Activated T-helper 1 cell treated with anti-CD3 and anti-CD28 coated beads, Interleukin-12 subunit alpha, Interleukin-12 subunit beta, Interleukin-2, Interleukin-4 antibody, amounts not matched to agents 30 ng/mL and 10 ng/mL and 1 ng/mL, durations not matched to agents 14 hours and 24 hours and 36 hours (primary cell): ENCODE data around the gene TRIAP1. TPM values are rescaled to one million over a fixed set of nuclear protein-coding genes. Genes with fewer than 3 reads are reported as not detected.
"Not testable (repeated sequence)": the region's sequence is repeated elsewhere in the genome, so short reads cannot be mapped to it uniquely, and the experiment has no call there.

Experiments
- DNase-seq: peaks from one replicate; pipeline ENCODE4 v3.0.0; 2021; ENCODE audit warnings: low spot score
- H3K27ac Mint-ChIP-seq: one replicate; pipeline ENCODE4 v1.8.0; 2021; ENCODE audit warnings: mild to moderate bottlenecking, mixed read lengths
- H3K27me3 Mint-ChIP-seq: one replicate; pipeline ENCODE4 v1.8.0; 2022; ENCODE audit warnings: mild to moderate bottlenecking, moderate library complexity, mixed read lengths; ENCODE audit not compliant: insufficient read depth
- H3K36me3 Mint-ChIP-seq: one replicate; pipeline ENCODE4 v1.8.0; 2021; ENCODE audit warnings: low read depth, mixed read lengths
- H3K4me1 Mint-ChIP-seq: one replicate; pipeline ENCODE4 v1.8.0; 2021; ENCODE audit warnings: low read depth, mixed read lengths
- H3K4me3 Mint-ChIP-seq: one replicate; pipeline ENCODE4 v1.8.0; 2021; ENCODE audit warnings: mild to moderate bottlenecking, moderate library complexity, mixed read lengths
- H3K9me3 Mint-ChIP-seq: one replicate; pipeline ENCODE4 v1.8.0; 2021; ENCODE audit warnings: mixed read lengths
- intact Hi-C: fragments of 100-400 bp; cut with micrococcal nuclease; formaldehyde crosslinking; loops from one replicate; pipeline ENCODE4 v1.15.1; 2024
- total RNA-seq: library from RNA; stranded (reverse); gene quantifications from 2 replicates; pipeline ENCODE4 v1.2.3, GENCODE V29; 2022

The TRIAP1 gene
- 50.7 and 55.7 TPM in 2 replicates for total RNA-seq

- Mint-ChIP-seq H3K27me3 (no peaks in the 10 kb centered on the region), H3K27ac (peak within 1 kb of the TSS; percentile 99), H3K4me3 (peak within 1 kb of the TSS; percentile 97), H3K9me3 (no peaks in the 10 kb centered on the region), H3K4me1 (peaks cover 24% of the 10 kb centered on the region), H3K36me3 (peaks cover 38% of the 10 kb centered on the region)
- peak; percentile 87 for DNase-seq
- intact Hi-C loops, result loop anchor here (1.0 to 2.0 kb wide), 3 partner anchors 8 to 51 kb away; partner anchors contain the start of genes COX6A1 and DYNLL1
Observed at GRCh38 chr12:120445911-120446843, at the start of gene TRIAP1, which contains the start of gene GATC. Gene TRIAP1 (minus strand): TSS chr12:120446384. CDS start chr12:120446372, 12 bp downstream. Gene GATC (plus strand): TSS chr12:120446444. CDS start chr12:120446481, 37 bp downstream.

DNA sequence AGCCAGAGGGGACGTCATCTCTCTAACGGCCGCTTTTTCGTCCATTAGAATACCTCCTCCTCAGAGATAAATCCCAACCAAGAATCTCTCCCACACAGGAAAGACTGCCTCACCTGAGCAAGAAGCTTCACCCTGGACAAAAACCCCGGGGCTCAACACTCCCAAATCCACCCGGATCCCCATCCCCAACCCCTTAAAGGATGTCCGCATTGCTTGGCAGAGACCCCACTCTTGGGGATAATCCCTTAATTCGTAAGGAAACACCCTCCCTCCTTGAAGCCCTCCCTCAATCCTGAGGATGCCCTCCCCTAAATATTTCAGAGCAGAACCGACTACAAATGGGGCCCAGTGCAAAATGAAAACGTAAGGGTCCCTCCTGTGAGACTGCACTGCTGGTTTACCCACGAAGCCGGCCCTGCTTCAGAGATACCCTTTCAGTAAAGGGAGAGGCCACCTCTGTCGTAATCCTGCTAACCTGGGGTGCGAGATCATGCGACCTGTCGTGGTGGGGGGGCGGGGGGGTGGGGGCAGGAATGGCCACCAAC lies 49.1 kb upstream of the TRIAP1 start:
- peaks cover 26% of the 10 kb centered on the region for H3K36me3 Mint-ChIP-seq
- peaks cover 36% of the 10 kb centered on the region for H3K4me1 Mint-ChIP-seq
- H3K27me3 Mint-ChIP-seq, result no peaks in the 10 kb centered on the region
- peak; percentile 1 for DNase-seq
- no peaks in the 10 kb centered on the region for H3K9me3 Mint-ChIP-seq
- intact Hi-C loops, result loop anchor here (1.0 to 5.0 kb wide), 4 partner anchors 26 to 203 kb away; partner anchors contain the start of genes POP5, RNU4-1, RNU4-2 and SRSF9
- H3K27ac Mint-ChIP-seq, result peak overlapping the region; percentile 83
- peak overlapping the region; percentile 99 for H3K4me3 Mint-ChIP-seq

DNA sequence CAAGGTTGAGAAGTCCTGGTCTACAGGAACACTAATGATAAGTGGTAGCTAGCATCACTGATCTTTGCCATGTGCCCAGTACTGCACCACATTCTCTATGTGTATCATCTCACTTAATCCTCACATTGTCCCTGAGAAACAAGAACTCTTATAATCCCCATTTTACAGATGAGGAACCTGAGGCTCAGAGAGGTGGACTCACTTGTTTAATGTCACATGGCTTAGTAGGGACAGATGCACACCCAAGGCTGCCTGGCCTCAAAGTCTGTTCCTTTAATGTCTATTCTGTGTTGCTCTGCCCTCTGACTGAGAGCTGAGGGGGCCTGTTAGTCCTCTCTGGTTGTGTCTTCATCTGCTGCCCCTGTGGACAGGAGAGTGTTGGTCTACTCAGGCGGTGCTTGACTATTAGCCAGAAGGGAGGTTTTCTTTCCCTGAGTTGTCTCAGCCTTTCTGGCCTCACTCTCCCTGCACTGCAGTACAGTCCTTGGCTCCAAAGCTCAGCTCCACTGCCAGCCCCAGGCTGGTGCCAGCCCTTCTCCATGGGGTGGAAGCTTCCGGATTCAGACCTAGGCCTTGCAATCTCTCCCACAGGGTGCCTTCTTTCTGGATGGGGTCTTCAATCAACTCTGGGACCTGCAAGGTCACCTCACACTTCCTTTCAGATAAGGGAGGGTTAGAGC lies 44.8 kb upstream of the TRIAP1 start:
- Mint-ChIP-seq H3K27ac (no peak overlapping the region), H3K36me3 (peaks cover 1% of the 10 kb centered on the region), H3K4me3 (no peak overlapping the region), H3K4me1 (peaks cover 14% of the 10 kb centered on the region), H3K9me3 (no peaks in the 10 kb centered on the region), H3K27me3 (no peaks in the 10 kb centered on the region)
- no peak for DNase-seq
- intact Hi-C loops, result no loop called here

DNA sequence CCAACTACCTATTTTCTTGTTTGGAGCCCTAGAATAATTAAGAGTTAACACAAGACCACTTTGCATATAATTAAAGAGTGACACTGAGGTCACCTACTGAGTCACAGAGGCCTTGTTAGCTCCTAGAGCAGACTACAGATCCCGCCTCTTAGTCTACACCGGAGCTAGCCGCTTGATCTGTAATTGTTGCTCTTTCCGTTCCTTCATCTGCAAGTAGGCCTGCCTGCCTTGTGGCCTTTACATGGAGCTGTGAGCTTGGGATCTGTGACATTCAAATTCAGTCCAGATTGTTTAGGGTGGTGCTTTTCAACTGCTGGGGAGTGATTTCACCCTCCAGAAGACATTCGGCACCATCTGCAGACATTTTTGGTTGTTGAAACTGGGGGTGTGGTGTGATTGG lies 44.1 kb upstream of the TRIAP1 start:
- Mint-ChIP-seq H3K4me3 (no peak overlapping the region), H3K36me3 (peaks cover 1% of the 10 kb centered on the region), H3K9me3 (no peaks in the 10 kb centered on the region), H3K4me1 (peaks cover 12% of the 10 kb centered on the region), H3K27ac (no peak overlapping the region), H3K27me3 (no peaks in the 10 kb centered on the region)
- no peak for DNase-seq
- intact Hi-C loops, result no loop called here

GRCh38 chr12:120489018-120489417 lies 42.8 kb upstream of the TRIAP1 start:
- Mint-ChIP-seq H3K36me3 (peaks cover 1% of the 10 kb centered on the region), H3K9me3 (no peaks in the 10 kb centered on the region), H3K27ac (no peak overlapping the region), H3K27me3 (no peaks in the 10 kb centered on the region), H3K4me1 (peaks cover 4% of the 10 kb centered on the region), H3K4me3 (no peak overlapping the region)
- DNase-seq, result no peak
- intact Hi-C loops, result no loop called here

GRCh38 chr12:120488057-120488640 lies 42.0 kb upstream of the TRIAP1 start:
- Mint-ChIP-seq H3K4me3 (no peak overlapping the region), H3K27ac (no peak overlapping the region), H3K27me3 (no peaks in the 10 kb centered on the region), H3K4me1 (peaks cover 4% of the 10 kb centered on the region), H3K9me3 (no peaks in the 10 kb centered on the region), H3K36me3 (peaks cover 3% of the 10 kb centered on the region)
- no peak for DNase-seq
- intact Hi-C loops, result no loop called here

GRCh38 chr12:120487552-120487951 lies 41.4 kb upstream of the TRIAP1 start:
- H3K27ac Mint-ChIP-seq, H3K9me3 Mint-ChIP-seq, DNase-seq, intact Hi-C loops, H3K36me3 Mint-ChIP-seq, H3K27me3 Mint-ChIP-seq, H3K4me3 Mint-ChIP-seq, H3K4me1 Mint-ChIP-seq: not testable (repeated sequence)

DNA sequence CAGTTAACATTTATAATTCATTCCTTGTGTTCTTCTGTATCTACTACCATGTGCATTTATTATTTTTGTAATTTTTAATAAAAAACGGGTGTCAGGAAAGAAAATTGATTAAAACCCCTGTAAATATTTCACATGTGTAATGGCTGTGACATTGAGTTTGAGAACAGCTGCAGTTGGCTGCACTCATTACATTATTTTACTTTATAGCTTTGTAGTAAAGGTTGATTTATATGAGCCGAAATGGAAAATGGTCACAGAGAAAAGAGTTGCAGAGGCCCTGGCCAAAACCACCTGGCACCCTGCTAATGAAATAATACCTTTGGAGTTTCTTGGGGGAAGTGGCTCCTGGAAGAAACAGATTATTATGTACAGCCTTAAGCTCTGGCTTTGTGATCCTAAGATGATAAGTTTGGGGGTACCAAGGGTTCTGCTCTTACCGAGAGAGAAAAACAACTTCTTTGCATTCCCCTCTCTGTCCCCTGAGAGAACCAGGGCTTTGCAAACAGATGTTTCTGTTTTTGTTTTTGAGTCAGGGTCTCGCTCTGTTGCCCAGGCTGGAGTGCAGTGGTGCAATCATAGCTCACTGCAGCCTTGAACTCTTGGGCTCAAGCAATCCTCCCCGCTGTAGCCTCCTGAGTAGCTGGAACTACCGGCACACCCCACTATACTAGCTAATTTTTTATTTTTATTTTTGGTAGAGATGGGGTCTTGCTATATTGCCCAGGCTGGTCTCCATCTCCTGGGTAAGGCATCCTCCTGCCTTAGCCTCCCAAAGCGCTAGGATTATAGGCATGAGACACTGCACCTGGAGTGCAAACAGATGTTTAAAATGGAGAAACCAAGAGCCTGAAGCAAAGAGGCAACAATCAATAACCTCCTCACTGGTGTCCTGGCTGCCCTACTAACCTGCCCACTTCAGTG lies 40.0 kb upstream of the TRIAP1 start:
- no peaks in the 10 kb centered on the region for H3K27me3 Mint-ChIP-seq
- intact Hi-C loops, result no loop called here
- no peak overlapping the region for H3K27ac Mint-ChIP-seq
- peaks cover 4% of the 10 kb centered on the region for H3K4me1 Mint-ChIP-seq
- no peak for DNase-seq
- no peaks in the 10 kb centered on the region for H3K9me3 Mint-ChIP-seq
- H3K36me3 Mint-ChIP-seq, result peaks cover 6% of the 10 kb centered on the region
- H3K4me3 Mint-ChIP-seq, result no peak overlapping the region

DNA sequence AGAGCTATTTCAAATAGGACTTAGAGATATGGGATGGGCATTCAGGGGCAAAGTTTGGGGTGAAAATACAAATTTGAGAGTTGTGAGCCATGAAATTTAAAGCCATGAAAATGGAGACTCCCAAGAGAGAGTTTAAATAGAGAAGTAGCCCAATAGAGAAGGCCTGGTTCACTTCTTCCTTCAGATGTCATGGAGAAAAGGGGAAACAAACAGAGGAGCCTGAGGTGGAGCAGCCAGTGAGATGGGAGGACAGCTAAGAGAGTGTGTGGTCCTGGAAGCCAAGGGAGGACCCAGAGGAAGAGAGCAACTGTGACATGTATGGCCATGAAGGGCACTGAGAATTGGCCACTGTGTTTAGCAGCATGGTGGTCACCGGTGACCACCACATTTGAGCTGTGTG lies 37.4 kb upstream of the TRIAP1 start:
- Mint-ChIP-seq H3K27ac (no peak overlapping the region), H3K4me3 (no peak overlapping the region), H3K36me3 (peaks cover 6% of the 10 kb centered on the region), H3K27me3 (no peaks in the 10 kb centered on the region), H3K4me1 (no peaks in the 10 kb centered on the region), H3K9me3 (no peaks in the 10 kb centered on the region)
- intact Hi-C loops, result no loop called here
- DNase-seq, result no peak

GRCh38 chr12:120481022-120481767 lies 35.0 kb upstream of the TRIAP1 start:
- intact Hi-C loops, result no loop called here
- H3K36me3 Mint-ChIP-seq, result peaks cover 4% of the 10 kb centered on the region
- H3K27ac Mint-ChIP-seq, result no peak overlapping the region
- H3K27me3 Mint-ChIP-seq, result no peaks in the 10 kb centered on the region
- H3K4me3 Mint-ChIP-seq, result no peak overlapping the region
- H3K9me3 Mint-ChIP-seq, result no peaks in the 10 kb centered on the region
- H3K4me1 Mint-ChIP-seq, result no peaks in the 10 kb centered on the region
- DNase-seq, result no peak

DNA sequence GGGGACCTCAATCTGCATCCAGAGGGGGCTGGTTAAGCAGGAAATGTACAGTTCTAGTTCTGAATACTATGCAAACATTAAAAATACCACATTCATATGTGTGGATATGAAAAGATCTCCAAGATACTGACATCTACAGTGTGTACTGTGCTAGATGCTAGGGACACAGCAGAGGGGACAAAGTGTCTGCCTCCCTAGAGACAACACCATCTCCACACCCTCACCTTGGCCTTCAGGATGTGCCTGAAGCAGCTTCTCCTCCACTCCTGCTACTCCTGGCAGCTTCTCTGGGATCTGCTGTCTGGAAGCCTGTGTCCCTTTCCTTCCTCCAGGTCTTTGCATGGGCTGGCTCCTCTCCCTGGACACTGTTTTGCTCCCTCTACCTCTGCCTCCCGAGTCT lies 34.0 kb upstream of the TRIAP1 start:
- Mint-ChIP-seq H3K27me3 (no peaks in the 10 kb centered on the region), H3K4me1 (no peaks in the 10 kb centered on the region), H3K36me3 (peaks cover 4% of the 10 kb centered on the region), H3K9me3 (no peaks in the 10 kb centered on the region), H3K27ac (peak overlapping the region; percentile 11), H3K4me3 (no peak overlapping the region)
- no peak for DNase-seq
- intact Hi-C loops, result no loop called here
